ENCODE data around the gene GRAMD2A. TPM values are rescaled to one million over a fixed set of nuclear protein-coding genes. Genes with fewer than 3 reads are reported as not detected.

GRAMD2A gene
- total and polyA plus RNA-seq, 8 donors, result 6.2 to 36.1 (median 8.9) TPM

GRCh38 chr15:72182673-72183072, 14.9 kb downstream of the GRAMD2A start:
- Histone ChIP-seq H3K4me3 (no peak overlapping the region), H3K27ac (peak overlapping the region in 1 of 2 donors; percentile 41), H3K4me1 (peaks cover 6 to 9% of the 10 kb centered on the region in 2 donors), H3K9me3 (no peaks in the 10 kb centered on the region), H3K36me3 (no peaks in the 10 kb centered on the region), H3K27me3 (peaks cover 20 to 49% of the 10 kb centered on the region in 2 donors)
- no peak for TF ChIP-seq CTCF (IDR thresholded peaks at IDR 0.05)
- intact Hi-C loops (cut with DNase I), result no loop called here
- no peak for DNase-seq
- ATAC-seq, result no peak

GRCh38 chr15:72182244-72182643, 15.3 kb downstream of the GRAMD2A start:
- peak overlapping the region in 1 of 2 donors; percentile 41 for H3K27ac ChIP-seq

GRCh38 chr15:72180761-72181324, 16.7 kb downstream of the GRAMD2A start:
- no peaks in the 10 kb centered on the region for H3K36me3 ChIP-seq
- ATAC-seq, result no peak
- no peak for TF ChIP-seq CTCF (IDR thresholded peaks at IDR 0.05)
- no peak for DNase-seq
- no peak overlapping the region for H3K27ac ChIP-seq
- peaks cover 20 to 32% of the 10 kb centered on the region in 2 donors for H3K27me3 ChIP-seq
- peaks cover 6 to 9% of the 10 kb centered on the region in 2 donors for H3K4me1 ChIP-seq
- no peak overlapping the region for H3K4me3 ChIP-seq
- intact Hi-C loops (cut with DNase I), result no loop called here
- H3K9me3 ChIP-seq, result no peaks in the 10 kb centered on the region

More at GRCh38 chr15:72182244-72182643, 15.3 kb downstream of the GRAMD2A start:
- TF ChIP-seq CTCF (IDR thresholded peaks at IDR 0.05), result no peak
- no peak for DNase-seq
- Histone ChIP-seq H3K27me3 (peaks cover 20 to 44% of the 10 kb centered on the region in 2 donors), H3K9me3 (no peaks in the 10 kb centered on the region), H3K4me3 (no peak overlapping the region), H3K4me1 (peaks cover 6 to 9% of the 10 kb centered on the region in 2 donors), H3K36me3 (no peaks in the 10 kb centered on the region)
- ATAC-seq, result no peak
- intact Hi-C loops (cut with DNase I), result no loop called here

- ATAC-seq, result peak; percentile 1
- peak overlapping the region in 1 of 2 donors; percentile 37 for H3K27ac ChIP-seq
These were observed 17.5 kb downstream of the GRAMD2A start for GRCh38 chr15:72179950-72180581.

More at GRCh38 chr15:72179950-72180581, 17.5 kb downstream of the GRAMD2A start:
- TF ChIP-seq CTCF (IDR thresholded peaks at IDR 0.05), result no peak
- H3K36me3 ChIP-seq, result no peaks in the 10 kb centered on the region
- H3K4me3 ChIP-seq, result no peak overlapping the region
- DNase-seq, result peak in 1 of 4 donors; percentile 33
- peaks cover 18 to 25% of the 10 kb centered on the region in 2 donors for H3K27me3 ChIP-seq
- H3K4me1 ChIP-seq, result peaks cover 6 to 9% of the 10 kb centered on the region in 2 donors
- no peaks in the 10 kb centered on the region for H3K9me3 ChIP-seq
- intact Hi-C loops (cut with DNase I), result no loop called here
